Measurements from ENCODE around the gene KRTAP10-1.

Gene KRTAP10-1

DNA sequence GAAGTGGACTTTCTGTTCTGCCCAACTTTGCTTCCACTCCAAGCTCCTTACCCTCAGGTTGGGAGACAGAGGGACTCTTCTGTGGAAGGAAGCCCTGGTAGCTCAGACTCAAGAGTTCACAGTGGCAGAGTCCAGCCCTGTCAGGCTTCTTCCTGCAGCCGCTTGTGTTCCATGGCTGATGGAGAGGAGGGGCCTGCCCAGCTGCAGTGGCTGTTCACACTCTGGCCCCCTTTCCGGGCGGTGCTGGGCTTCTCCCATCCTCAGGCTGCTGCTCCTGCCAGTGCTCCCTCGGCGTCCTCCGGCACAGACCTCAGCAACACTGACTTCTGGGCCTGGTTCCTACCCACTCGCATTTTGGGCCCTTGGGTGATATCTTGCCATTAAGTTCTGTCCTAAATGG is 4.0 kb downstream of the KRTAP10-1 start:
- Histone ChIP-seq H3K18ac (ENCODE audit: low read length) (no peak overlapping the region), H4K12ac (ENCODE audit: low read depth, low read length) (no peak overlapping the region), H2AFZ (ENCODE audit: insufficient read depth, low read length, poor library complexity) (no peak overlapping the region), H3K14ac (ENCODE audit: low read length) (no peak overlapping the region), H3K23ac (ENCODE audit: low read length) (no peak overlapping the region), H3K79me2 (ENCODE audit: control insufficient read depth, insufficient read depth, low read length, poor library complexity) (no peaks in the 10 kb centered on the region), H2BK120ac (ENCODE audit: insufficient read depth, low read length, poor library complexity) (no peak overlapping the region), H3K4me2 (ENCODE audit: low read length) (no peak overlapping the region), H3K4me3 (ENCODE audit: low read depth, low read length) (no peak overlapping the region), H3K36me3 (ENCODE audit: control insufficient read depth in 1 of 2, insufficient read depth in 2 of 2, low read length in 2 of 2) (no peaks in the 10 kb centered on the region), H2BK5ac (ENCODE audit: low read depth, low read length, poor library complexity) (no peak overlapping the region), H3K4ac (ENCODE audit: low read depth, low read length) (no peak overlapping the region), H4K91ac (ENCODE audit: low read depth, low read length) (no peak overlapping the region), H3K4me1 (ENCODE audit: control insufficient read depth in 1 of 2, insufficient read depth in 2 of 2, low read length in 2 of 2) (no peaks in the 10 kb centered on the region), H2BK12ac (ENCODE audit: low read length) (no peak overlapping the region), H3K27ac (ENCODE audit: low read depth, low read length) (no peak overlapping the region), H3K9me3 (ENCODE audit: insufficient read depth, low read depth, low read length) (no peaks in the 10 kb centered on the region), H4K8ac (ENCODE audit: low read depth, low read length) (no peak overlapping the region), H3K27me3 (ENCODE audit: insufficient read depth, low read length) (no peaks in the 10 kb centered on the region), H3K9ac (ENCODE audit: low read length) (no peak overlapping the region), H3K79me1 (ENCODE audit: low read length) (no peaks in the 10 kb centered on the region), H2AK5ac (ENCODE audit: low read length) (no peak overlapping the region)
- DNase-seq, result no peak
- WGBS (ENCODE audit: extremely low coverage, insufficient coverage, insufficient read length), result no CpG with 5 or more reads among the region's 7 CpGs

- H3K27me3 ChIP-seq (ENCODE audit: insufficient read depth, low read length), result no peaks in the 10 kb centered on the region
- no peak overlapping the region for H2BK5ac ChIP-seq (ENCODE audit: low read depth, low read length, poor library complexity)
- H3K23ac ChIP-seq (ENCODE audit: low read length), result no peak overlapping the region
- H2AK5ac ChIP-seq (ENCODE audit: low read length), result no peak overlapping the region
- H3K18ac ChIP-seq (ENCODE audit: low read length), result no peak overlapping the region
- DNase-seq, result no peak
- no peak overlapping the region for H2BK120ac ChIP-seq (ENCODE audit: insufficient read depth, low read length, poor library complexity)
- H3K79me2 ChIP-seq (ENCODE audit: control insufficient read depth, insufficient read depth, low read length, poor library complexity), result no peaks in the 10 kb centered on the region
- WGBS (ENCODE audit: extremely low coverage, insufficient coverage, insufficient read length), result 100% methylated on average over 1 of the region's 6 CpGs
- H3K9me3 ChIP-seq (ENCODE audit: insufficient read depth, low read depth, low read length), result no peaks in the 10 kb centered on the region
- H2AFZ ChIP-seq (ENCODE audit: insufficient read depth, low read length, poor library complexity), result no peak overlapping the region
- H3K36me3 ChIP-seq (ENCODE audit: control insufficient read depth in 1 of 2, insufficient read depth in 2 of 2, low read length in 2 of 2), result no peaks in the 10 kb centered on the region
- no peak overlapping the region for H3K4me2 ChIP-seq (ENCODE audit: low read length)
- no peaks in the 10 kb centered on the region for H3K79me1 ChIP-seq (ENCODE audit: low read length)
- no peak overlapping the region for H4K12ac ChIP-seq (ENCODE audit: low read depth, low read length)
- no peak overlapping the region for H4K91ac ChIP-seq (ENCODE audit: low read depth, low read length)
- no peaks in the 10 kb centered on the region for H3K4me1 ChIP-seq (ENCODE audit: control insufficient read depth in 1 of 2, insufficient read depth in 2 of 2, low read length in 2 of 2)
- H3K14ac ChIP-seq (ENCODE audit: low read length), result no peak overlapping the region
- H3K9ac ChIP-seq (ENCODE audit: low read length), result no peak overlapping the region
- H4K8ac ChIP-seq (ENCODE audit: low read depth, low read length), result no peak overlapping the region
- H3K27ac ChIP-seq (ENCODE audit: low read depth, low read length), result no peak overlapping the region
- H3K4ac ChIP-seq (ENCODE audit: low read depth, low read length), result no peak overlapping the region
- no peak overlapping the region for H3K4me3 ChIP-seq (ENCODE audit: low read depth, low read length)
- H2BK12ac ChIP-seq (ENCODE audit: low read length), result no peak overlapping the region
Measured at GRCh38 chr21:44534688-44535087, 5.3 kb downstream of the KRTAP10-1 start.

DNA sequence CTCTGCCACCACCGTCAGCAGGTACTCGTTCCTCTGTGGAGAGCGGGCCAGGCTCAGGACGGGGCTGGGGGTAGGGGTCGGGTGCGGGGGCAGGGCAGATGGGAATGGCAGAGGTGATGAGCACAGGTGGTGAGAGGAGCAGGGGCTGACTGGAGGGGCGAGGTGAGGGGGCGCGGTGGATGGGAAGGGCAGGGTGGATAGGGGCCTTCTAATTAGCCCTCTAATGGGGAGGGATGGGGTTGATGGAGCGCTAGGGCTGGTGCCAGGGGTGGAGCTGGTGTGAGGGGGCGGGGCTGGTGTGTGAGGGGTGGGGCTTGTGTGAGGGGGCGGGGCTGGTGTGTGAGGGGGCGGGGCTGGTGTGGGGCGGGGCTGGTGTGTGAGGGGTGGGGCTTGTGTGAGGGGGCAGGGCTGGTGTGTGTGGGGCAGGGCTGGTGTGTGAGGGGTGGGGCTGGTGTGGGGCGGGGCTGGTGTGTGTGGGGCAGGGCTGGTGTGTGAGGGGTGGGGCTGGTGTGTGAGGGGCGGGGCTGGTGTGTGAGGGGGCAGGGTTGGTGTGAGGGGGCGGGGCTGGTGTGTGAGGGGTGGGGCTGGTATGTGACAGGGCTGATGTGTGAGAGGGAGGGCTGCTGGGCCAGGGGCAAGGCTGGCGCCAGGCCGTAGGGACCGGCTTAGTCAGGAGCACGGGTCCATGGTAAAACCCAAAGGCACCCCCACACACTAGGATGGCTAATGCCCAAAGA is 5.9 kb downstream of the KRTAP10-1 start:
- H3K27ac ChIP-seq (ENCODE audit: low read depth, low read length), result no peak overlapping the region
- no peak overlapping the region for H3K18ac ChIP-seq (ENCODE audit: low read length)
- H3K9ac ChIP-seq (ENCODE audit: low read length), result no peak overlapping the region
- no peak for DNase-seq
- H3K14ac ChIP-seq (ENCODE audit: low read length), result no peak overlapping the region
- no peak overlapping the region for H2BK12ac ChIP-seq (ENCODE audit: low read length)
- no peak overlapping the region for H4K91ac ChIP-seq (ENCODE audit: low read depth, low read length)
- H3K27me3 ChIP-seq (ENCODE audit: insufficient read depth, low read length), result no peaks in the 10 kb centered on the region
- no peak overlapping the region for H4K12ac ChIP-seq (ENCODE audit: low read depth, low read length)
- H3K36me3 ChIP-seq (ENCODE audit: control insufficient read depth in 1 of 2, insufficient read depth in 2 of 2, low read length in 2 of 2), result no peaks in the 10 kb centered on the region
- H2BK5ac ChIP-seq (ENCODE audit: low read depth, low read length, poor library complexity), result no peak overlapping the region
- H3K4me2 ChIP-seq (ENCODE audit: low read length), result no peak overlapping the region
- H3K79me1 ChIP-seq (ENCODE audit: low read length), result no peaks in the 10 kb centered on the region
- no peaks in the 10 kb centered on the region for H3K9me3 ChIP-seq (ENCODE audit: insufficient read depth, low read depth, low read length)
- no CpG with 5 or more reads among the region's 21 CpGs for WGBS (ENCODE audit: extremely low coverage, insufficient coverage, insufficient read length)
- H3K23ac ChIP-seq (ENCODE audit: low read length), result no peak overlapping the region
- no peak overlapping the region for H3K4me3 ChIP-seq (ENCODE audit: low read depth, low read length)
- no peaks in the 10 kb centered on the region for H3K4me1 ChIP-seq (ENCODE audit: control insufficient read depth in 1 of 2, insufficient read depth in 2 of 2, low read length in 2 of 2)
- H3K79me2 ChIP-seq (ENCODE audit: control insufficient read depth, insufficient read depth, low read length, poor library complexity), result no peaks in the 10 kb centered on the region
- no peak overlapping the region for H2AK5ac ChIP-seq (ENCODE audit: low read length)
- H3K4ac ChIP-seq (ENCODE audit: low read depth, low read length), result no peak overlapping the region
- no peak overlapping the region for H2AFZ ChIP-seq (ENCODE audit: insufficient read depth, low read length, poor library complexity)
- H2BK120ac ChIP-seq (ENCODE audit: insufficient read depth, low read length, poor library complexity), result no peak overlapping the region
- no peak overlapping the region for H4K8ac ChIP-seq (ENCODE audit: low read depth, low read length)

DNA sequence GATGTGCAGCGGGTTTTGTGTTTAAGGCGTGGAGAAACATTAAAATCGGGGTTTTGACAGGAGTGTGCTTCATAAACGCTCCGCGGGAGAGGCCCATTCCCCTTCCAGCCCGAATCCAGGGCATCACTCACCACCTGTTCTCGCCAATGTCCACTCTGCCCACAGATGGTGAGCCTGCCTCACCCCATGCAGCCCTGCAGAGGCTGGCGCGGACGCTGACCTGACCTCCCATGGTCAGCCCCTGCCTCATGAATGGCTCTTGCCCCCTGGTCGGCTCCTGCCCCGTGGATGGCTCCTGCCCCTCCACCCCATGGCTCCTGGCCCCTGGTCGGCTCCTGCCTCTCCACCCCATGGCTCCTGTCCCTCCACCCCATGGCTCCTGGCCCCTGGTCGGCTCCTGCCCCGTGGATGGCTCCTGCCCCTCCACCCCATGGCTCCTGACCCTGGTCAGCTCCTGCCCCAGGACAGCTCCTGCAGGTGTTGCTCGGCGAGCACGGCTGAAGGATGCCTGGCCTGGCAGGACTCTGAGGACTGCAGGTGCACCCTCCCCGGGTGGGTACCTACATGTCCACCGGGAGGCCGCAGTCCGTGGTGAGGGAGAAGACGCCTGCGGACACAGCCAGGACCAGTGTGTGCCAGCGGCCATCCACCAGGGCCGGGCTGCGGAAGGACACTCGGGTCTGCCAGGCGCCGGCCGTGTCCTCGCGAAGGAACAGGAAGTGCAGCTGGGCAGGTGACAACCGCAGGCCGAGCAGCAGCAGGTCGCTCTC is 6.7 kb downstream of the KRTAP10-1 start:
- Histone ChIP-seq H2AK5ac (ENCODE audit: low read length) (no peak overlapping the region), H3K14ac (ENCODE audit: low read length) (no peak overlapping the region), H2BK12ac (ENCODE audit: low read length) (no peak overlapping the region), H4K91ac (ENCODE audit: low read depth, low read length) (no peak overlapping the region), H3K79me1 (ENCODE audit: low read length) (no peaks in the 10 kb centered on the region), H3K18ac (ENCODE audit: low read length) (no peak overlapping the region), H3K27me3 (ENCODE audit: insufficient read depth, low read length) (no peaks in the 10 kb centered on the region), H3K27ac (ENCODE audit: low read depth, low read length) (no peak overlapping the region), H2BK5ac (ENCODE audit: low read depth, low read length, poor library complexity) (no peak overlapping the region), H3K79me2 (ENCODE audit: control insufficient read depth, insufficient read depth, low read length, poor library complexity) (no peaks in the 10 kb centered on the region), H3K36me3 (ENCODE audit: control insufficient read depth in 1 of 2, insufficient read depth in 2 of 2, low read length in 2 of 2) (no peaks in the 10 kb centered on the region), H2BK120ac (ENCODE audit: insufficient read depth, low read length, poor library complexity) (no peak overlapping the region), H3K4ac (ENCODE audit: low read depth, low read length) (no peak overlapping the region), H3K9me3 (ENCODE audit: insufficient read depth, low read depth, low read length) (no peaks in the 10 kb centered on the region), H2AFZ (ENCODE audit: insufficient read depth, low read length, poor library complexity) (no peak overlapping the region), H3K23ac (ENCODE audit: low read length) (no peak overlapping the region), H4K12ac (ENCODE audit: low read depth, low read length) (no peak overlapping the region), H3K4me1 (ENCODE audit: control insufficient read depth in 1 of 2, insufficient read depth in 2 of 2, low read length in 2 of 2) (no peaks in the 10 kb centered on the region), H3K4me2 (ENCODE audit: low read length) (no peak overlapping the region), H3K4me3 (ENCODE audit: low read depth, low read length) (no peak overlapping the region), H3K9ac (ENCODE audit: low read length) (no peak overlapping the region), H4K8ac (ENCODE audit: low read depth, low read length) (no peak overlapping the region)
- no peak for DNase-seq
- no CpG with 5 or more reads among the region's 37 CpGs for WGBS (ENCODE audit: extremely low coverage, insufficient coverage, insufficient read length)
